K562 (cell line): ENCODE results near the gene GNB2. TPM values are rescaled to one million over a fixed set of nuclear protein-coding genes. Genes with fewer than 3 reads are reported as not detected.

Experiments used
- ERF ChIP-seq: fragments of 450-650 bp; formaldehyde crosslinking; IDR thresholded peaks from 2 replicates; pipeline ENCODE4 v1.4.0; 2020; ENCODE audit warnings: mild to moderate bottlenecking, mixed read lengths
- HCFC1 ChIP-seq: IDR thresholded peaks from 2 replicates; pipeline ENCODE4 v1.6.1; 2012; ENCODE audit warnings: low read depth, low read length, improper control_type of control experiment
- ILK ChIP-seq: fragments of 450-650 bp; IDR thresholded peaks from 2 replicates; pipeline ENCODE4 v1.6.1; 2016; ENCODE audit warnings: missing genetic modification characterization, low read depth, mild to moderate bottlenecking, missing compliant biosample characterization, moderate library complexity, borderline replicate concordance
- SRSF7 ChIP-seq: fragments of 200-400 bp; formaldehyde crosslinking; optimal IDR thresholded peaks from 2 replicates; pipeline ENCODE3; 2017; ENCODE audit warnings: mild to moderate bottlenecking, low read depth, low read length
- STAT6 ChIP-seq: sonication (generic); formaldehyde crosslinking; IDR thresholded peaks from 2 replicates; pipeline ENCODE4 v1.8.1; 2023; ENCODE audit warnings: mild to moderate bottlenecking, missing genetic modification reagents
- THRB ChIP-seq: fragments of 450-650 bp; formaldehyde crosslinking; conservative IDR thresholded peaks from 2 replicates; pipeline ENCODE4 v1.4.0; 2022; ENCODE audit warnings: mild to moderate bottlenecking, missing genetic modification characterization
- ZNF274 ChIP-seq: IDR thresholded peaks from 2 replicates; pipeline ENCODE4 v1.6.1; 2011; ENCODE audit warnings: low read depth, mild to moderate bottlenecking, low read length, moderate library complexity, borderline replicate concordance
- ZNF318 ChIP-seq, 2 experiments: fragments of 450-650 bp; IDR thresholded peaks; 2 replicates each; pipeline ENCODE4 v1.6.1; 2016; ENCODE audit warnings: mild to moderate bottlenecking in 2 of 2, borderline replicate concordance in 1 of 2, low read depth in 1 of 2, moderate library complexity in 1 of 2
- ZNF561 ChIP-seq: fragments of 450-650 bp; formaldehyde crosslinking; conservative IDR thresholded peaks from 2 replicates; pipeline ENCODE4 v1.4.0; 2020; ENCODE audit warnings: mild to moderate bottlenecking, moderate library complexity
- ZNF655 ChIP-seq: fragments of 250-450 bp; sonication (Bioruptor Pico); IDR thresholded peaks from 2 replicates; pipeline ENCODE4 v1.5.0; 2021
- ZNF696 ChIP-seq: fragments of 250-450 bp; sonication (Bioruptor Pico); conservative IDR thresholded peaks from 2 replicates; pipeline ENCODE4 v1.4.0; 2020; ENCODE audit warnings: mild to moderate bottlenecking, moderate library complexity
- polyA plus RNA-seq, 8 experiments: library from polyadenylated mRNA; depleted of rRNA in 4 of 8; stranded (reverse) in 5 of 8; unstranded in 3 of 8; fragments of >200 nt; fragmentation: Nextera tagmentation in 2 of 8; fragmentation: Illumina TruSeq in 1 of 8; extraction: Ambion mirVana in 2 of 8; extraction: Trizol in 1 of 8; gene quantifications; 2 replicates each; pipeline versions ENCODE4 v1.2.1 to v1.2.3, GENCODE V29; 2011 to 2014; ENCODE audit warnings: inconsistent platforms in 1 of 8, missing spikeins in 1 of 8
- total RNA-seq, 7 experiments: library from RNA; depleted of rRNA in 6 of 7; stranded (reverse); fragments of >200 nt in 6 of 7; fragmentation: Illumina TruSeq in 2 of 7; extraction: Trizol in 2 of 7; gene quantifications; 2 replicates each; pipeline versions ENCODE4 v1.2.1 to v1.2.3, GENCODE V29; 2011 to 2021; ENCODE audit warnings: low replicate concordance in 1 of 7

The GNB2 gene
- total and polyA plus RNA-seq, 9 of the 15 experiments (the other 6 are each of a cell fraction or from before 2014, with no cell fraction given): 0.65 to 320 (median 104) TPM

- TF ChIP-seq ZNF318 (IDR thresholded peaks at IDR 0.05; ENCODE audit: borderline replicate concordance in 1 of 2, low read depth in 1 of 2) (no peak), ERF (no peak), SRSF7 (no peak), HCFC1 (no peak), ZNF561 (CRISPR knock-in tag) (no peak), THRB (CRISPR knock-in tag) (no peak), ZNF655 (CRISPR knock-in tag) (no peak), ILK (tag) (no peak), ZNF696 (CRISPR knock-in tag) (no peak), STAT6 (CRISPR knock-in tag) (no peak), ZNF274 (no peak)
Observed at GRCh38 chr7:100678291-100678984, 4.9 kb downstream of the GNB2 start (continued).
